GM12801 (cell line): ENCODE results near the gene GPHN.

Experiments
- CTCF ChIP-seq: IDR thresholded peaks from one replicate; pipeline ENCODE4 v1.5.1; 2011; ENCODE audit warnings: control low read depth; ENCODE audit not compliant: insufficient read length; ENCODE audit errors: extremely low read depth

The GPHN gene

DNA sequence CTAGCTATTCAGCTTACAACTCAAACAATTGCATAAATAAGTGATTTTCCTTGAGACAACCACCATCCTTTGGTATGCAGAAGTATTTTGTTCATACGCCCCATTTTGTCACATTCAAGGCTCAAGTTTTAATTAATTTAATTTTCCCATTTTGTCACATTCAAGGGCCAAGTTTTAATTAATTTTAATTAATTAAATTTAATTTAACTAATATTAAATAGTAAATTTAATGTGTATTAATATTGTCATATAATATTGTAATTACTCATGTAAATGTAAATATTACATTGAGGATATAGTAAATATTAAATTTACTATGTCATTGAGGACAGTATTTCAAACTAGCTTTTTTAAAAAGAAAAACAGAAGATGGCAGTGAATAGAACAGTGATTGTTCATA lies 464.5 kb downstream of the GPHN start:
- TF ChIP-seq CTCF, result no peak

- TF ChIP-seq CTCF, result no peak
Measured at GRCh38 chr14:66974397-66975025, 466.6 kb downstream of the GPHN start.

DNA sequence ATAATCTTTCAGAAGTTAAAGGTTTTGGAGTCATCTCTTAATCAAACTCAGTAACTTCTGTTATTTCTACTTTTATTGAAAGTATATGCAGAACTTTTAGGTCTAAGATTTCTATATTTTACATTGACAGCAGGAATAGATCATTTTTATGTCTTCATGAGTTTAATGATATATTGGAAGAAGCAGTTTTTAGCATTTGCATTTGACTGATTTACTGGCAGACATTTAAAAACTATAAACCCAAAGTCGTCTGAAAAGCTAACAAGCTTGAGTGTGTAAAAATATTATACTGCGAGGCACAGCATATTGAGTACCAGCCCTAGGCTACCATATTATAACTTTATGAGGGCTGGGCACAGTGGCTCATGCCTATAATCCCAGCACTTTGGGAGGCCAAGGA lies 467.3 kb downstream of the GPHN start:
- TF ChIP-seq CTCF, result no peak

DNA sequence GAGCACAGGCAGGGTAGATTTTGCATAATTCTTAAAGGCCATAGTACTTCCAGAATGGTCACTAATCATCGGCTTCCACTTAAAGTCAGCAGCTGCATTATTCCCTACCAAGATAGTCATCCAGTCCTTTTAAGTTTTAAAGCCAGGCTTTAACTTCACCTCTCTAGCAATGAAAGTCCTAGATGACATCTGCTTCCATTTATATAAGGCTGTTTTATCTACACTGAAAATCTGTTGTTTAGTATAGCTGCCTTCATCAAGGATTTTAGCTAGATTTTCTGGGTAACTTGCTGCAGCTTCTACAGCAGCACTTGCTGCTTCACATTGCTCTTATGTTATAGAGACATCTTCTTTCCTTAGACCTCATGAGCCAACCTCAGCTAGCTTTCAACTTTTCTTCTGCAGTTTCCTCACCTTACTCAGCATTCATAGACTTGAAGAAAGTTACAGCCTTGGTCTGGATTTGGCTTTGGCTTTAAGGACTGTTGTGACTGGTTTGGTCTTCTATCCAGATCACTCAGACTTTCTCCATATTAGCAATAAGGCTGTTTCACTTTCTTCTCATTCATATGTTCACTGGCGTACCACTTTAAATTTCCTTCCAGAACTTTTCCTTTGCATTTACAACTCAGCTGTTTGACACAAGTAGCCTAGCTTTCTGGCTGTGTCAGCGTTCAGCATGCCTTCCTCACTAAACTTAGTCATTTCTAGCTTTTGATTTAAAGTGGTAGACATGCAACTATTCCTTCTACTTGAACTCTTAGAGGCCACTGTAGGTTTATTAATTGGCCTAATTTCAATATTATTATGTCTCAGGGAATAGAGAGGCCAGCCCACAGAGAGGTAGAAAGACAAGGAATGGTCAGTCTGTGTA lies 471.4 kb downstream of the GPHN start:
- no peak for TF ChIP-seq CTCF

GRCh38 chr14:66982247-66982646 lies 474.3 kb downstream of the GPHN start:
- no peak for TF ChIP-seq CTCF

DNA sequence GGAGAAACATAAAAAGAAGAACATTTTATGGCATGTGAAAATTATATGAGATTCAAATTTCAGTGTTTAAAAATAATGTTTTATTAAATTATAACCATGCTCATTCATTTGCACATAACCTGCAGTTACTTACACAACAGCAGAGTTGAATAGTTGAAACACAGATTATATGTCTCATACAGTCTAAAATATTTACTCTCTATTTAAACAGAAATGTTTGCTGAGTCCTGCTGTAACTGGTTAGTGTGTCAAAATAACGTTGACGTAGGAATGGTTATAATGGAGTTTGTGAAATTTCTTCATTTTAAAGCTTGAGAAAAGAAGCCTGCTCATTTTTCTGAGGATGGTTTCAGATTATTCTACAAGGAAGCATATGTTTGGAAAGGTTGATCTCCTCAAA lies 484.8 kb downstream of the GPHN start:
- TF ChIP-seq CTCF, result no peak

DNA sequence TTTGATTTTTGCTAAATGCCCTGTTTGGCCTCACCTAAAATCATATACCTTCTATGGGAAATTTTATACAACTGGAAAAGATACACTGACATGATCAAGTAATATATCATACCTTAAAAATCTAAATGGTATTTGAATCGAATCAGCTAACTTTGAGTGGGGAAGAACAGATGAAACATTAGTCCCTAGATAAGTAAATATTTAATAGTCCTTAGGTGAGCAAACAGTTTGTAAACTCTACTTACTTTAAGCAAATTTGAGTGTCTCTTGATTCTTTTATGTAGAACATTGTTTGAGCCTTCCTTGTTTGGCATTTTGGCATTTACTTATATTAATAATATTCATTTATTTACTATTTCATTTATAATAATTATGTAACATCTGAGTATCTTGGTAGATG lies 485.6 kb downstream of the GPHN start:
- TF ChIP-seq CTCF, result no peak
